Erythroblast (primary cell): ENCODE measurements around the gene TTC7B.

Experiments
- GATA1 ChIP-seq: IDR thresholded peaks from 2 replicates; pipeline ENCODE4 v1.6.1; 2011; ENCODE audit warnings: low read depth, mild to moderate bottlenecking, control low read depth, low read length, moderate library complexity
- POLR2A ChIP-seq: IDR thresholded peaks from 2 replicates; pipeline ENCODE4 v1.6.1; 2011; ENCODE audit warnings: mild to moderate bottlenecking, low read length

GRCh38 chr14:90809530-90810312 lies 6.5 kb downstream of the TTC7B start:
- TF ChIP-seq POLR2A (no peak), GATA1 (no peak)
